ENCODE measurements around the gene HYDIN. TPM values are rescaled to one million over a fixed set of nuclear protein-coding genes. Genes with fewer than 3 reads are reported as not detected.

Gene HYDIN
- polyA plus RNA-seq, 1 of the 3 experiments (the other 2 are of a cell fraction) = 0.33 TPM

DNA sequence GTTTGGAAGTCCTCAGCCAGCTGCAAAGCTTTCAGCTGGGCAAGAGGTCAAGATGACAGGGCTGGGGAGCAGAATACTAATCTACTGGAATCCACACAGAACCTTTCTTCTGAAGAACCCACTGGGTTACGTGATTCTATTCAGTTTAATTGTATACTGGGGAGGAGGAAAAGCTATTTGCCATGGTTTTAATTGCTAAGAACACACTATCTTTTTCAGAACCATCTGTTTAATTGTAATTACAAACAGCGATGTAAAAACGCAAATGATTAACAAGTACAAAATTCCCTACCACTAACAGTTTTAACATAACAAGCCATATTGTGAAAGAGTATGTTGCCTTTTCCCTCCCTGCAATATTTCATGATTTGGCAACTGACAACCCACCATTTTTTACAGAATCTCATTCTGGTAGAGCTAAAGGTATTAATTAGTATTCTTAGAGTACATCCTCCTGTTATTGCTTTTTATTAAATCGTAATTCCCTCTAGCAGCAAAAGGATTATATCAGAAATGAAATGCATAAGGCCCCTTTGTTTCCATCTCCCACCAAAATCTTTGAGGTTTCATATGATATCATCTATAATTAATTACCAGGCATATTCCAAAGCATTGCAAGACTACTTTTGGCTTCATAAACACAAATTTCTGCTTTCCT, 12.1 kb downstream of the HYDIN start:
- Histone ChIP-seq H3K9me3 (no peaks in the 10 kb centered on the region), H3K4me3 (ENCODE audit: low read depth in 2 of 2, low read length in 1 of 2) (no peak overlapping the region), H3F3A (replicated peaks; ENCODE audit: insufficient read depth) (no peaks in the 10 kb centered on the region), H3K36me3 (replicated peaks in 1 of 2; ENCODE audit: control insufficient read depth in 1 of 2, insufficient read depth in 2 of 2, low read length in 1 of 2) (no peaks in the 10 kb centered on the region), H4K20me1 (ENCODE audit: insufficient read depth) (no peaks in the 10 kb centered on the region), H3K27me3 (ENCODE audit: insufficient read depth) (no peaks in the 10 kb centered on the region), H2AFZ (ENCODE audit: low read depth) (no peak overlapping the region), H3K4me2 (no peak overlapping the region), H3K9me2 (0 out of 2 replicates have a peak, but pooled peaks cover 2% of the 10 kb centered on the region), H3K79me2 (ENCODE audit: insufficient read depth) (no peaks in the 10 kb centered on the region), H3K9ac (no peak overlapping the region), H3K4me1 (ENCODE audit: control insufficient read depth in 1 of 2, insufficient read depth in 2 of 2, low read depth in 1 of 2, low read length in 1 of 2) (no peaks in the 10 kb centered on the region), H3K27ac (ENCODE audit: low read depth in 2 of 2, low read length in 1 of 2) (no peak overlapping the region)
- WGBS (ENCODE audit: low lambda C conversion rate) = 44% methylated on average over 4 of the region's 4 CpGs
- ChIA-PET POLR2A (no interaction called here), CTCF (interaction anchor here (1.2 kb wide), 1 partner anchor 93 kb away, joined by 5 read pairs; no protein-coding TSS in a partner anchor)
- TF ChIP-seq NFIC (IDR thresholded peaks at IDR 0.05; ENCODE audit: borderline replicate concordance) = no peak
- TF ChIP-seq MXI1 (IDR thresholded peaks at IDR 0.05; ENCODE audit: low read depth, low read length) = no peak
- no peak for TF ChIP-seq SIN3A (IDR thresholded peaks at IDR 0.05; ENCODE audit: borderline replicate concordance, low read depth, low read length)
- TF ChIP-seq, protein P1, sequence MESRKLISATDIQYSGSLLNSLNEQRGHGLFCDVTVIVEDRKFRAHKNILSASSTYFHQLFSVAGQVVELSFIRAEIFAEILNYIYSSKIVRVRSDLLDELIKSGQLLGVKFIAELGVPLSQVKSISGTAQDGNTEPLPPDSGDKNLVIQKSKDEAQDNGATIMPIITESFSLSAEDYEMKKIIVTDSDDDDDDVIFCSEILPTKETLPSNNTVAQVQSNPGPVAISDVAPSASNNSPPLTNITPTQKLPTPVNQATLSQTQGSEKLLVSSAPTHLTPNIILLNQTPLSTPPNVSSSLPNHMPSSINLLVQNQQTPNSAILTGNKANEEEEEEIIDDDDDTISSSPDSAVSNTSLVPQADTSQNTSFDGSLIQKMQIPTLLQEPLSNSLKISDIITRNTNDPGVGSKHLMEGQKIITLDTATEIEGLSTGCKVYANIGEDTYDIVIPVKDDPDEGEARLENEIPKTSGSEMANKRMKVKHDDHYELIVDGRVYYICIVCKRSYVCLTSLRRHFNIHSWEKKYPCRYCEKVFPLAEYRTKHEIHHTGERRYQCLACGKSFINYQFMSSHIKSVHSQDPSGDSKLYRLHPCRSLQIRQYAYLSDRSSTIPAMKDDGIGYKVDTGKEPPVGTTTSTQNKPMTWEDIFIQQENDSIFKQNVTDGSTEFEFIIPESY (IDR thresholded peaks at IDR 0.05; ENCODE audit: borderline replicate concordance, low read depth) = no peak
- no peak for TF ChIP-seq RFX5 (IDR thresholded peaks at IDR 0.05; ENCODE audit: low read length)
- TF ChIP-seq FOXJ3 (CRISPR knock-in tag; IDR thresholded peaks at IDR 0.05) = no peak
- TF ChIP-seq SMC3 (IDR thresholded peaks at IDR 0.05; ENCODE audit: low read depth, low read length) = no peak
- no peak for TF ChIP-seq RXRA (IDR thresholded peaks at IDR 0.05; ENCODE audit: borderline replicate concordance, low read depth)
- TF ChIP-seq, protein P2, sequence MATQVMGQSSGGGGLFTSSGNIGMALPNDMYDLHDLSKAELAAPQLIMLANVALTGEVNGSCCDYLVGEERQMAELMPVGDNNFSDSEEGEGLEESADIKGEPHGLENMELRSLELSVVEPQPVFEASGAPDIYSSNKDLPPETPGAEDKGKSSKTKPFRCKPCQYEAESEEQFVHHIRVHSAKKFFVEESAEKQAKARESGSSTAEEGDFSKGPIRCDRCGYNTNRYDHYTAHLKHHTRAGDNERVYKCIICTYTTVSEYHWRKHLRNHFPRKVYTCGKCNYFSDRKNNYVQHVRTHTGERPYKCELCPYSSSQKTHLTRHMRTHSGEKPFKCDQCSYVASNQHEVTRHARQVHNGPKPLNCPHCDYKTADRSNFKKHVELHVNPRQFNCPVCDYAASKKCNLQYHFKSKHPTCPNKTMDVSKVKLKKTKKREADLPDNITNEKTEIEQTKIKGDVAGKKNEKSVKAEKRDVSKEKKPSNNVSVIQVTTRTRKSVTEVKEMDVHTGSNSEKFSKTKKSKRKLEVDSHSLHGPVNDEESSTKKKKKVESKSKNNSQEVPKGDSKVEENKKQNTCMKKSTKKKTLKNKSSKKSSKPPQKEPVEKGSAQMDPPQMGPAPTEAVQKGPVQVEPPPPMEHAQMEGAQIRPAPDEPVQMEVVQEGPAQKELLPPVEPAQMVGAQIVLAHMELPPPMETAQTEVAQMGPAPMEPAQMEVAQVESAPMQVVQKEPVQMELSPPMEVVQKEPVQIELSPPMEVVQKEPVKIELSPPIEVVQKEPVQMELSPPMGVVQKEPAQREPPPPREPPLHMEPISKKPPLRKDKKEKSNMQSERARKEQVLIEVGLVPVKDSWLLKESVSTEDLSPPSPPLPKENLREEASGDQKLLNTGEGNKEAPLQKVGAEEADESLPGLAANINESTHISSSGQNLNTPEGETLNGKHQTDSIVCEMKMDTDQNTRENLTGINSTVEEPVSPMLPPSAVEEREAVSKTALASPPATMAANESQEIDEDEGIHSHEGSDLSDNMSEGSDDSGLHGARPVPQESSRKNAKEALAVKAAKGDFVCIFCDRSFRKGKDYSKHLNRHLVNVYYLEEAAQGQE (IDR thresholded peaks at IDR 0.05; ENCODE audit: low read depth, low read length) = no peak
- no peak for DNase-seq

DNA sequence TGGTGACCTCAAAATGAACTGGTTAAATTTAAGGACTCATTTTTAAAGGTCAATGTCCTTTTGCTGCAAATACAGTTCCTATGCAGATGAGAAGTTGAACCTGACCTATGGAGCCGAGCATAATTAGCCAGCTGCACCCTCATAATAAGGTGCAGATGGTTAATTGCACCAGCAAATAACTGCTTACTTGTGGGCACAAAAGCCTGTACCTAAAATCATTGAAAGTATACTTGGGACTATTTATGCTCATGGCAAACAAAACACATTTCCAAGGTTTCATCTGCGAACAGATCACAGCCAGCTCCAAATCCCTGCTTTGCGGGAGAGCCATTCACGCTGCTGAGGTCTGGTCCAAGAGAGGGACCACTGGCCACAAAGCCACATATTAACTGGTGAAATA, 13.0 kb downstream of the HYDIN start:
- no peaks in the 10 kb centered on the region for H3K27me3 ChIP-seq (ENCODE audit: insufficient read depth)
- no peaks in the 10 kb centered on the region for H3K79me2 ChIP-seq (ENCODE audit: insufficient read depth)
- H3K9me2 ChIP-seq = 0 out of 2 replicates have a peak, but pooled peaks cover 4% of the 10 kb centered on the region
- H3K4me1 ChIP-seq (ENCODE audit: control insufficient read depth in 1 of 2, insufficient read depth in 2 of 2, low read depth in 1 of 2, low read length in 1 of 2) = no peaks in the 10 kb centered on the region
- WGBS (ENCODE audit: low lambda C conversion rate) = 68% methylated on average over 4 of the region's 4 CpGs
- H3K27ac ChIP-seq (ENCODE audit: low read depth in 2 of 2, low read length in 1 of 2) = no peak overlapping the region
- H3K36me3 ChIP-seq (replicated peaks in 1 of 2; ENCODE audit: control insufficient read depth in 1 of 2, insufficient read depth in 2 of 2, low read length in 1 of 2) = no peaks in the 10 kb centered on the region
- no peak for DNase-seq
- H2AFZ ChIP-seq (ENCODE audit: low read depth) = no peak overlapping the region
- CTCF ChIA-PET = no interaction called here
- H3K9ac ChIP-seq = no peak overlapping the region
- no peak overlapping the region for H3K4me2 ChIP-seq
- H3K4me3 ChIP-seq (ENCODE audit: low read depth in 2 of 2, low read length in 1 of 2) = no peak overlapping the region
- POLR2A ChIA-PET = no interaction called here
- no peaks in the 10 kb centered on the region for H3K9me3 ChIP-seq
- no peak for TF ChIP-seq TAF1 (IDR thresholded peaks at IDR 0.05; ENCODE audit: borderline replicate concordance, low read depth, low read length)
- TF ChIP-seq, protein P1 (IDR thresholded peaks at IDR 0.05; ENCODE audit: borderline replicate concordance, low read depth) = no peak
- TF ChIP-seq FOXM1 (IDR thresholded peaks at IDR 0.05; ENCODE audit: low read depth) = no peak
- TF ChIP-seq GATA2 (CRISPR knock-in tag; IDR thresholded peaks at IDR 0.05) = no peak
- TF ChIP-seq MXI1 (IDR thresholded peaks at IDR 0.05; ENCODE audit: low read depth, low read length) = no peak
- TF ChIP-seq JUND (IDR thresholded peaks at IDR 0.05) = no peak
- no peak for TF ChIP-seq SIN3A (IDR thresholded peaks at IDR 0.05; ENCODE audit: borderline replicate concordance, low read depth, low read length)
- TF ChIP-seq FOXJ3 (CRISPR knock-in tag; IDR thresholded peaks at IDR 0.05) = no peak
- H3F3A ChIP-seq (replicated peaks; ENCODE audit: insufficient read depth) = no peaks in the 10 kb centered on the region
- no peaks in the 10 kb centered on the region for H4K20me1 ChIP-seq (ENCODE audit: insufficient read depth)
